Panc1 (cell line): ENCODE data around the gene ETV7. TPM values are rescaled to one million over a fixed set of nuclear protein-coding genes. Genes with fewer than 3 reads are reported as not detected.

Experiments used
- ATAC-seq: fragments of 200-7000 bp; cut with Tn5 transposase; 2 replicates; pipeline ENCODE4 v1.9.1; 2020; ENCODE audit warnings: mild to moderate bottlenecking, moderate library complexity
- BruUV-seq: library from RNA; stranded (reverse); fragments of 400-500 nt; replicated peaks from 2 replicates; lab custom pipeline; 2021; lab: Mats Ljungman, UMichigan
- CTCF ChIA-PET: fragments of 300-600 bp; sonication (Branson Sonifier 250); formaldehyde crosslinking; loops from one replicate; lab custom pipeline; 2022; ENCODE audit warnings: antibody characterized with exemption; lab: Charles Lee
- POLR2A ChIA-PET: fragments of 300-600 bp; sonication (Branson Sonifier 250); formaldehyde crosslinking; loops from one replicate; lab custom pipeline; 2022; ENCODE audit warnings: antibody characterized with exemption; lab: Charles Lee
- DNase-seq: peaks from one replicate; pipeline ENCODE4 v3.0.0-alpha.2; 2010; ENCODE audit warnings: low read depth, low spot score
- H3K27ac ChIP-seq: 2 replicates; pipeline ENCODE4 v1.5.1; 2011; ENCODE audit warnings: mild to moderate bottlenecking, low read length, inconsistent platforms
- H3K27me3 ChIP-seq: fragments of 200-500 bp; sonication (Bioruptor generic); 2 replicates; pipeline ENCODE4 v1.6.0; 2014; ENCODE audit warnings: low read length, inconsistent platforms; ENCODE audit not compliant: control insufficient read depth, insufficient read depth
- H3K36me3 ChIP-seq: fragments of 200-500 bp; sonication (Bioruptor generic); 2 replicates; pipeline ENCODE4 v1.5.1; 2014; ENCODE audit warnings: inconsistent platforms, mild to moderate bottlenecking, low read length, moderate library complexity; ENCODE audit not compliant: control insufficient read depth, insufficient read depth
- H3K4me1 ChIP-seq: 2 replicates; pipeline ENCODE4 v1.5.1; 2011; ENCODE audit warnings: inconsistent platforms, mild to moderate bottlenecking, low read length, moderate library complexity; ENCODE audit not compliant: control insufficient read depth, insufficient read depth
- H3K4me3 ChIP-seq, 2 experiments: 2 replicates each; pipeline ENCODE4 v1.5.1; 2011 to 2012; ENCODE audit warnings: low read depth in 2 of 2, low read length in 2 of 2, mild to moderate bottlenecking in 2 of 2, inconsistent platforms in 1 of 2, moderate library complexity in 1 of 2
- H3K9me3 ChIP-seq: fragments of 200-500 bp; sonication (Bioruptor generic); 2 replicates; pipeline ENCODE4 v1.5.1; 2014; ENCODE audit warnings: low read depth, mild to moderate bottlenecking, inconsistent platforms, low read length, moderate library complexity; ENCODE audit not compliant: control insufficient read depth, insufficient read depth
- POLR2AphosphoS5 ChIP-seq: IDR thresholded peaks from 2 replicates; pipeline ENCODE4 v1.6.1; 2012; ENCODE audit warnings: mild to moderate bottlenecking, low read depth, low read length, moderate library complexity
- SIN3A ChIP-seq: IDR thresholded peaks from 2 replicates; pipeline ENCODE4 v1.6.1; 2012; ENCODE audit warnings: low read depth, mild to moderate bottlenecking, low read length, moderate library complexity, borderline replicate concordance; ENCODE audit not compliant: insufficient read depth
- TCF7L2 ChIP-seq: IDR thresholded peaks from 2 replicates; pipeline ENCODE4 v1.6.1; 2011; ENCODE audit warnings: mild to moderate bottlenecking, low read depth, low read length, inconsistent platforms
- in situ Hi-C: cut with HindIII; loops from 2 replicates; pipeline ENCODE4 v1.10.0; 2016; ENCODE audit warnings: low sequenced_read_pairs, low pct_unique_long_range_greater_than_20kb
- intact Hi-C: fragments of 100-400 bp; cut with micrococcal nuclease; formaldehyde crosslinking; loops from one replicate; pipeline ENCODE4 v1.10.0; 2022; ENCODE audit not compliant: unreplicated experiment
- total RNA-seq: library from RNA; stranded (reverse); gene quantifications from one replicate; pipeline ENCODE4 v1.2.1, GENCODE V29; 2021; ENCODE audit not compliant: unreplicated experiment
- TF ChIP-seq, protein P1 (sequence below), 2 experiments: IDR thresholded peaks; 2 replicates each; pipeline ENCODE4 v1.6.1; 2011 to 2012; ENCODE audit warnings: low read depth in 2 of 2, control low read depth in 1 of 2, low read length in 1 of 2, mild to moderate bottlenecking in 1 of 2, moderate library complexity in 1 of 2; ENCODE audit not compliant: insufficient read depth in 1 of 2
- TF ChIP-seq, protein P2 (sequence below): fragments of 450-650 bp; IDR thresholded peaks from 2 replicates; pipeline ENCODE4 v1.5.1; 2017; ENCODE audit warnings: mild to moderate bottlenecking

The ETV7 gene
- total RNA-seq, 1 experiment from 2014 or later, result 2.0 TPM

DNA sequence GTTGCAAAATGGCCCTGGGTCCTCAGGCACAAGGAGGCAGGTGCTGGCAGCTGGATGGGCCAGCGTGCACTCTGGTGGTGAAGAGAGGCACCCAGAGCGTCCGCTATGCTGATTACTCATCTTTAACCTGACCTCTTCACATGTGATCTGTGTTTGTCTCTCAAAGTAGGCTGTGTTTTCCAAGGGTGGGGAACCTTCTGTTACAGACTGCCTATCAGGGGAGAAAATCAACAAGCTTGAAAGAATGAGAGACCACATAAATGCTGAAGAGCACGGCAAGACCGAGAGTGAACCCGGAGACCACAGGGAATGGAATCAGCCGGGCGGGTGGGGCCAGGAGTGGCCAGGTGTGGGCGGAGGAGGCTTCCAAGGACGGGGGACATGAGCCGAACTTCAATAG, 67.0 kb downstream of the ETV7 start:
- H3K4me1 ChIP-seq, result no peaks in the 10 kb centered on the region
- intact Hi-C loops, result no loop called here
- no TSS peak for BruUV-seq

DNA sequence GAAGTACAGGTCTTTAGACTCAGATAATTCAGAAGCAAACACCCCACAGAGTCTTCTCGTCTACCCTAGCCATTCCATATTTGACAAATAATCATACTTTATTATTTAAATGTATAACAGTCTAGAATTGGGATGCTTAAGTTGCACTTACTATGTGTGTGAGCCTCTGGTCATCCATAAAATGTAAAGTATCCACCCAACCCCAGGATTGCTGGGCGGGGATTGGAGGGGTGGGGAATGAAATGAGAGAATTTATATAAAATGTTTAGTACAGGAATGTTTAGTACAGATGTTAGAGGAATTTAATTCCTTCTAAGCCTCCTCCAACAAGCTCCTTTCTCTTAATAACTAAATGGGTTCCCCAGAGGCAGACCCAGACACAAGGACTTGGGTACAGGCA, 67.6 kb downstream of the ETV7 start:
- DNase-seq, result no peak
- ChIA-PET POLR2A (no interaction called here), CTCF (no interaction called here)
- H3K4me1 ChIP-seq, result no peaks in the 10 kb centered on the region
- no TSS peak for BruUV-seq
- in situ Hi-C loops (no loop called here), intact Hi-C loops (no loop called here)
- no peak overlapping the region for H3K4me3 ChIP-seq
- no peak overlapping the region for H3K27ac ChIP-seq
- no peak for ATAC-seq
- H3K36me3 ChIP-seq, result no peaks in the 10 kb centered on the region
- H3K27me3 ChIP-seq, result peaks cover 3% of the 10 kb centered on the region; the same call in 1 of the 2 replicates
- H3K9me3 ChIP-seq, result no peaks in the 10 kb centered on the region
- TF ChIP-seq POLR2AphosphoS5 (no peak), TCF7L2 (no peak), SIN3A (no peak)
- TF ChIP-seq, protein P1, sequence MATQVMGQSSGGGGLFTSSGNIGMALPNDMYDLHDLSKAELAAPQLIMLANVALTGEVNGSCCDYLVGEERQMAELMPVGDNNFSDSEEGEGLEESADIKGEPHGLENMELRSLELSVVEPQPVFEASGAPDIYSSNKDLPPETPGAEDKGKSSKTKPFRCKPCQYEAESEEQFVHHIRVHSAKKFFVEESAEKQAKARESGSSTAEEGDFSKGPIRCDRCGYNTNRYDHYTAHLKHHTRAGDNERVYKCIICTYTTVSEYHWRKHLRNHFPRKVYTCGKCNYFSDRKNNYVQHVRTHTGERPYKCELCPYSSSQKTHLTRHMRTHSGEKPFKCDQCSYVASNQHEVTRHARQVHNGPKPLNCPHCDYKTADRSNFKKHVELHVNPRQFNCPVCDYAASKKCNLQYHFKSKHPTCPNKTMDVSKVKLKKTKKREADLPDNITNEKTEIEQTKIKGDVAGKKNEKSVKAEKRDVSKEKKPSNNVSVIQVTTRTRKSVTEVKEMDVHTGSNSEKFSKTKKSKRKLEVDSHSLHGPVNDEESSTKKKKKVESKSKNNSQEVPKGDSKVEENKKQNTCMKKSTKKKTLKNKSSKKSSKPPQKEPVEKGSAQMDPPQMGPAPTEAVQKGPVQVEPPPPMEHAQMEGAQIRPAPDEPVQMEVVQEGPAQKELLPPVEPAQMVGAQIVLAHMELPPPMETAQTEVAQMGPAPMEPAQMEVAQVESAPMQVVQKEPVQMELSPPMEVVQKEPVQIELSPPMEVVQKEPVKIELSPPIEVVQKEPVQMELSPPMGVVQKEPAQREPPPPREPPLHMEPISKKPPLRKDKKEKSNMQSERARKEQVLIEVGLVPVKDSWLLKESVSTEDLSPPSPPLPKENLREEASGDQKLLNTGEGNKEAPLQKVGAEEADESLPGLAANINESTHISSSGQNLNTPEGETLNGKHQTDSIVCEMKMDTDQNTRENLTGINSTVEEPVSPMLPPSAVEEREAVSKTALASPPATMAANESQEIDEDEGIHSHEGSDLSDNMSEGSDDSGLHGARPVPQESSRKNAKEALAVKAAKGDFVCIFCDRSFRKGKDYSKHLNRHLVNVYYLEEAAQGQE (IDR thresholded peaks at IDR 0.05; ENCODE audit: insufficient read depth in 1 of 2, low read depth in 2 of 2, low read length in 1 of 2), result no peak
- TF ChIP-seq, protein P2, sequence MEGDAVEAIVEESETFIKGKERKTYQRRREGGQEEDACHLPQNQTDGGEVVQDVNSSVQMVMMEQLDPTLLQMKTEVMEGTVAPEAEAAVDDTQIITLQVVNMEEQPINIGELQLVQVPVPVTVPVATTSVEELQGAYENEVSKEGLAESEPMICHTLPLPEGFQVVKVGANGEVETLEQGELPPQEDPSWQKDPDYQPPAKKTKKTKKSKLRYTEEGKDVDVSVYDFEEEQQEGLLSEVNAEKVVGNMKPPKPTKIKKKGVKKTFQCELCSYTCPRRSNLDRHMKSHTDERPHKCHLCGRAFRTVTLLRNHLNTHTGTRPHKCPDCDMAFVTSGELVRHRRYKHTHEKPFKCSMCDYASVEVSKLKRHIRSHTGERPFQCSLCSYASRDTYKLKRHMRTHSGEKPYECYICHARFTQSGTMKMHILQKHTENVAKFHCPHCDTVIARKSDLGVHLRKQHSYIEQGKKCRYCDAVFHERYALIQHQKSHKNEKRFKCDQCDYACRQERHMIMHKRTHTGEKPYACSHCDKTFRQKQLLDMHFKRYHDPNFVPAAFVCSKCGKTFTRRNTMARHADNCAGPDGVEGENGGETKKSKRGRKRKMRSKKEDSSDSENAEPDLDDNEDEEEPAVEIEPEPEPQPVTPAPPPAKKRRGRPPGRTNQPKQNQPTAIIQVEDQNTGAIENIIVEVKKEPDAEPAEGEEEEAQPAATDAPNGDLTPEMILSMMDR, result no peak

More for the DNA sequence above, 67.0 kb downstream of the ETV7 start:
- ATAC-seq (no peak), DNase-seq (no peak)
- ChIA-PET CTCF (interaction anchor here (1.1 kb wide), 1 partner anchor 21 kb away, joined by 4 read pairs; no protein-coding TSS in a partner anchor), POLR2A (no interaction called here)
- TF ChIP-seq TCF7L2, result no peak
- TF ChIP-seq, protein P2, result no peak
- TF ChIP-seq SIN3A, result no peak
- TF ChIP-seq, protein P1 (IDR thresholded peaks at IDR 0.05; ENCODE audit: insufficient read depth in 1 of 2, low read depth in 2 of 2, low read length in 1 of 2), result no peak
- TF ChIP-seq POLR2AphosphoS5, result no peak
- Histone ChIP-seq H3K27me3 (peaks cover 3% of the 10 kb centered on the region; the same call in 1 of the 2 replicates), H3K36me3 (no peaks in the 10 kb centered on the region), H3K9me3 (no peaks in the 10 kb centered on the region), H3K4me3 (no peak overlapping the region), H3K27ac (no peak overlapping the region)
- in situ Hi-C loops, result no loop called here
